Sigmoid colon (tissue), 7 donors: ENCODE measurements around the gene AHNAK2. TPM values are rescaled to one million over a fixed set of nuclear protein-coding genes. Genes with fewer than 3 reads are reported as not detected.

Experiments used
- DNase-seq: peaks from one replicate; pipeline ENCODE4 v3.0.0-alpha.2; 2019
- H3K27ac ChIP-seq, 4 donors: fragments of 200-600 bp; sonication (generic); one replicate each; pipeline ENCODE4 v1.5.1; 2016 to 2019; ENCODE audit warnings: mild to moderate bottlenecking in 1 of 4
- H3K27me3 ChIP-seq, 3 donors: fragments of 200-600 bp; sonication (generic); one replicate each; pipeline ENCODE4 v1.5.1; 2019; ENCODE audit warnings: mild to moderate bottlenecking in 1 of 3
- H3K36me3 ChIP-seq, 4 donors: fragments of 200-600 bp; sonication (generic); one replicate each; pipeline ENCODE4 v1.5.1; 2016 to 2019
- H3K4me1 ChIP-seq, 4 donors: fragments of 200-600 bp; sonication (generic); one replicate each; pipeline ENCODE4 v1.5.1; 2017 to 2019
- H3K4me3 ChIP-seq, 4 donors: fragments of 200-600 bp; sonication (generic); one replicate each; pipeline ENCODE4 v1.5.1; 2017 to 2019; ENCODE audit warnings: mild to moderate bottlenecking in 2 of 4, moderate library complexity in 1 of 4
- H3K9me3 ChIP-seq, 4 donors: fragments of 200-600 bp in 3 of 4; sonication (generic) in 3 of 4; one replicate each; pipeline versions ENCODE4 v1.5.1 to v1.6.1; 2013 to 2019
- CTCF ChIP-seq, 4 experiments: fragments of 450-650 bp in 3 of 4; fragments of 200-600 bp in 1 of 4; IDR thresholded peaks; one replicate each; pipeline ENCODE4 v1.5.1; 2016 to 2019; ENCODE audit warnings: antibody characterized with exemption in 4 of 4, mild to moderate bottlenecking in 3 of 4, moderate library complexity in 2 of 4
- EP300 ChIP-seq, 4 donors: sonication (generic); formaldehyde crosslinking; IDR thresholded peaks; one replicate each; pipeline ENCODE4 v1.6.1; 2017; ENCODE audit warnings: antibody characterized with exemption in 4 of 4
- POLR2A ChIP-seq, 2 donors: fragments of 450-650 bp; IDR thresholded peaks; one replicate each; pipeline ENCODE4 v1.6.1; 2016; ENCODE audit warnings: antibody characterized with exemption in 2 of 2, mild to moderate bottlenecking in 2 of 2, moderate library complexity in 2 of 2
- POLR2AphosphoS5 ChIP-seq, 4 donors: sonication (generic); formaldehyde crosslinking; IDR thresholded peaks; one replicate each; pipeline ENCODE4 v1.6.1; 2017; ENCODE audit warnings: antibody characterized with exemption in 4 of 4
- WGBS, 2 donors: extraction: QIAGEN DNeasy Blood & Tissue Kit; methylation state at CpG; one replicate each; pipeline ENCODE4 v1.1.7; 2013; 5-methylcytosine and 5-hydroxymethylcytosine counted together
- intact Hi-C: fragments of 100-400 bp; cut with DNase I; formaldehyde crosslinking; loops from one replicate; pipeline ENCODE4 v1.15.1; 2023
- polyA plus RNA-seq, 3 donors: library from polyadenylated mRNA; stranded (reverse); fragments of 200-250 nt; gene quantifications; one replicate each; pipeline ENCODE4 v1.2.3, GENCODE V29; 2013
- total RNA-seq, 4 donors: library from RNA; depleted of rRNA; stranded (reverse); fragments of >200 nt; gene quantifications; one replicate each; pipeline ENCODE4 v1.1.0, GENCODE V29; 2016
- donor health status: healthy with polysubstance abuse.
- donor health status: Bipolar disorder and iron deficiency.
- donor health status: healthy.

The AHNAK2 gene
- total and polyA plus RNA-seq, 7 donors, result 0.23 to 218 (median 81.9) TPM

- TF ChIP-seq EP300 (IDR thresholded peaks at IDR 0.05) (no peak), CTCF (IDR thresholded peaks at IDR 0.05) (no peak), POLR2AphosphoS5 (IDR thresholded peaks at IDR 0.05) (no peak), POLR2A (IDR thresholded peaks at IDR 0.05) (no peak)
- no peak for DNase-seq
- Histone ChIP-seq H3K4me1 (peaks cover 0 to 55% (median 45%) of the 10 kb centered on the region in 4 donors), H3K27me3 (no peaks in the 10 kb centered on the region), H3K9me3 (no peaks in the 10 kb centered on the region), H3K36me3 (peaks cover 0 to 14% (median 2%) of the 10 kb centered on the region in 4 donors), H3K4me3 (no peak overlapping the region), H3K27ac (no peak overlapping the region)
- intact Hi-C loops, result no loop called here
- 61 to 70% methylated on average over 4 of the region's 4 CpGs for WGBS, 2 donors
These were observed 36.5 kb upstream of the AHNAK2 start for GRCh38 chr14:105014631-105015030.

GRCh38 chr14:105014032-105014431, 35.9 kb upstream of the AHNAK2 start:
- Histone ChIP-seq H3K27me3 (no peaks in the 10 kb centered on the region), H3K4me1 (peaks cover 0 to 49% (median 39%) of the 10 kb centered on the region in 4 donors), H3K9me3 (no peaks in the 10 kb centered on the region), H3K27ac (no peak overlapping the region), H3K4me3 (no peak overlapping the region), H3K36me3 (peaks cover 0 to 15% (median 2%) of the 10 kb centered on the region in 4 donors)
- no peak for DNase-seq
- intact Hi-C loops, result no loop called here
- no peak for TF ChIP-seq CTCF (IDR thresholded peaks at IDR 0.05)
- TF ChIP-seq POLR2A (IDR thresholded peaks at IDR 0.05), result no peak
- TF ChIP-seq POLR2AphosphoS5 (IDR thresholded peaks at IDR 0.05), result no peak
- no peak for TF ChIP-seq EP300 (IDR thresholded peaks at IDR 0.05)
- WGBS, 2 donors, result 87 to 93% methylated on average over 9 of the region's 9 CpGs

- DNase-seq, result no peak
- Histone ChIP-seq H3K4me1 (peaks cover 0 to 41% (median 32%) of the 10 kb centered on the region in 4 donors), H3K27ac (peak overlapping the region in 2 of 4 donors; percentile 77 to 82), H3K9me3 (no peaks in the 10 kb centered on the region), H3K4me3 (no peak overlapping the region), H3K27me3 (no peaks in the 10 kb centered on the region), H3K36me3 (peaks cover 0 to 15% (median 2%) of the 10 kb centered on the region in 4 donors)
- WGBS, 2 donors, result 66 to 73% methylated on average over 8 of the region's 8 CpGs
- TF ChIP-seq POLR2AphosphoS5 (IDR thresholded peaks at IDR 0.05), result no peak
- TF ChIP-seq CTCF (IDR thresholded peaks at IDR 0.05), result no peak
- TF ChIP-seq POLR2A (IDR thresholded peaks at IDR 0.05), result no peak
- TF ChIP-seq EP300 (IDR thresholded peaks at IDR 0.05), result no peak
- intact Hi-C loops, result no loop called here
These were observed 35.1 kb upstream of the AHNAK2 start for GRCh38 chr14:105013150-105013785.

DNA sequence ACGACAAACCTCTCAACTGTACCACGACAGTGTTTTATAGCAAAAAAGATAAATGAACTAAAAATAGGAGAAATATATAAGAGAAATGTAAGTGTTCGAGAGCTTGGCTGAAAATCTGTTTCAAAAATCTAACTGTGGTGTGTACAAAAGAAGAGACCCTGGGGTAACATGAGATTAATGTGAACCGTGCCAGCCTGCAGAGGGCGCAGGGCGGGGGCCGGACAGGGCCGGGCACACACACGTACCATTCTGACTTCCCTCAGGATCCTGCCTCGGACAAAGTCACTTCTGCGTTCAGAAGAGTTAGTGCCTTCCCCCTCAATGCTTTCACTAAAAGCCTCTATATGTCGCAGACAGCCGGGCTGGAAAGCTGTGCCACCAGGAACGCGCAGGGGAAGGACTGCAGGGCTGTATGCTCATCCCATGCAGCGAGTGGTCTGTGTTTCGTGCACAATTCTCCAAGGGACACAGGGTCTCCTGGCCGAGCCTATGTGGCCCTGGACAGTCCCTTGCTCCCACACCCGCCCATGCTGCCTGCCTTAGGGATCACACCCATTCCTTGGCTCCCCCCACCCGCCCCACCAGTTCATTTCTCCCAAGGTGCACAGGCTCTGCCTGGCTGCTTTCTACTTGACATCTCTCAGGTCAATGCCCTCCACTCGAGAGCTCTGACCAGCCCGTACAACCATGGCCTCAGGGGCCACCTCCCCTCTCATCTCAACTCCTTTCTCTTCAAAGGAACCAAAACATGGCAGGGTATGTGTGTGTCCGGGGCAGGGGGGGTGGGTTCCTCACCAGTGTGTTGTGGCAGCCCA, 34.2 kb upstream of the AHNAK2 start:
- Histone ChIP-seq H3K4me1 (peaks cover 0 to 35% (median 30%) of the 10 kb centered on the region in 4 donors), H3K27me3 (no peaks in the 10 kb centered on the region), H3K9me3 (no peaks in the 10 kb centered on the region), H3K36me3 (peaks cover 0 to 15% (median 2%) of the 10 kb centered on the region in 4 donors), H3K27ac (peak overlapping the region in 3 of 4 donors; percentile 68 to 82 (median 77)), H3K4me3 (no peak overlapping the region)
- 57 to 79% methylated on average over 23 of the region's 23 CpGs for WGBS, 2 donors
- TF ChIP-seq POLR2AphosphoS5 (IDR thresholded peaks at IDR 0.05) (no peak), CTCF (IDR thresholded peaks at IDR 0.05) (peak; percentile 25 to 55 (median 37)), POLR2A (IDR thresholded peaks at IDR 0.05) (no peak), EP300 (IDR thresholded peaks at IDR 0.05) (no peak)
- DNase-seq, result no peak
- intact Hi-C loops, result no loop called here
